RWPE1 (cell line): Measurements from ENCODE around the gene ATP6V1B1.

Experiments
- CTCF ChIA-PET: fragments of 350-600 bp; sonication (Branson Sonifier 250); formaldehyde crosslinking; extraction: SDS; loops from one replicate; lab custom pipeline; 2021; lab: Yijun Ruan, JAX
- POLR2A ChIA-PET: fragments of 400-600 bp; formaldehyde crosslinking; extraction: SDS; loops from one replicate; lab custom pipeline; 2020; ENCODE audit warnings: antibody characterized with exemption; ENCODE audit not compliant: low non-redundant PET; lab: Yijun Ruan, JAX
- DNase-seq: peaks from one replicate; pipeline ENCODE4 v3.0.0; 2012; ENCODE audit warnings: low spot score
- H3K27ac ChIP-seq: fragments of 450-650 bp; 2 replicates; pipeline ENCODE4 v1.5.1; 2017
- TF ChIP-seq, protein P1 (sequence below): fragments of 450-650 bp; conservative IDR thresholded peaks from 2 replicates; pipeline ENCODE4 v1.5.1; 2017; ENCODE audit warnings: low read depth, mild to moderate bottlenecking

Gene ATP6V1B1

DNA sequence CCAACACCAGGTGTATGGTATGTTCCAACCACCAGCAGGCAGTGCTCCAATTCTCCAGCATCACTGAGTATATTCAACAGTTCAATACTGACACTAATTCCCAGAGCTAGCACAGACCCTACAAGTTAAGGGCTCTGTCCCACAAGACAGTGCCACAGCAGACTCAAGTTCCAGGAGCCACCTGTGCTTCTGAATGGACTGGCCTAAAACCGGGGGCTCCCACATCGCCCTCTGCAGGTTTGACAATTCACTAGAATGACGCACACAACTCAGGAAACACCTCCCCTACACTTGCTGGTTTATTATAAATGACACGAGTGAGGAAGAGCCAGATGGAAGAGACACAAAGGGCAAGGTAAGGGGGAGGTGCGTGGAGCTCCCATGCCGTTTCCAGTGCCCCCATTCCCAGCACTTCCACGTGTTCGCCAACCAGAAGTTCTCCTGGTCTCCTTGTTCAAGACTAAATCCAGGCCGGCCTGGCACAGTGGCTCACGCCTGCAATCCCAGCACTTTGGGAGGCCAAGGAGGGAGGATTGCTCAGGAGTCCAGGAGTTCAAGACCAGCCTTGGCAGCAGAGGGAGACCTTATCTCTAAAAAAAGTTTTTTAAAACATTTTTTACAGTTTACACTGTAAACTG, 12.2 kb upstream of the ATP6V1B1 start:
- H3K27ac ChIP-seq: no peak overlapping the region
- DNase-seq: no peak
- TF ChIP-seq, protein P1, sequence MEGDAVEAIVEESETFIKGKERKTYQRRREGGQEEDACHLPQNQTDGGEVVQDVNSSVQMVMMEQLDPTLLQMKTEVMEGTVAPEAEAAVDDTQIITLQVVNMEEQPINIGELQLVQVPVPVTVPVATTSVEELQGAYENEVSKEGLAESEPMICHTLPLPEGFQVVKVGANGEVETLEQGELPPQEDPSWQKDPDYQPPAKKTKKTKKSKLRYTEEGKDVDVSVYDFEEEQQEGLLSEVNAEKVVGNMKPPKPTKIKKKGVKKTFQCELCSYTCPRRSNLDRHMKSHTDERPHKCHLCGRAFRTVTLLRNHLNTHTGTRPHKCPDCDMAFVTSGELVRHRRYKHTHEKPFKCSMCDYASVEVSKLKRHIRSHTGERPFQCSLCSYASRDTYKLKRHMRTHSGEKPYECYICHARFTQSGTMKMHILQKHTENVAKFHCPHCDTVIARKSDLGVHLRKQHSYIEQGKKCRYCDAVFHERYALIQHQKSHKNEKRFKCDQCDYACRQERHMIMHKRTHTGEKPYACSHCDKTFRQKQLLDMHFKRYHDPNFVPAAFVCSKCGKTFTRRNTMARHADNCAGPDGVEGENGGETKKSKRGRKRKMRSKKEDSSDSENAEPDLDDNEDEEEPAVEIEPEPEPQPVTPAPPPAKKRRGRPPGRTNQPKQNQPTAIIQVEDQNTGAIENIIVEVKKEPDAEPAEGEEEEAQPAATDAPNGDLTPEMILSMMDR: no peak
- ChIA-PET POLR2A (no interaction called here), CTCF (no interaction called here)

DNA sequence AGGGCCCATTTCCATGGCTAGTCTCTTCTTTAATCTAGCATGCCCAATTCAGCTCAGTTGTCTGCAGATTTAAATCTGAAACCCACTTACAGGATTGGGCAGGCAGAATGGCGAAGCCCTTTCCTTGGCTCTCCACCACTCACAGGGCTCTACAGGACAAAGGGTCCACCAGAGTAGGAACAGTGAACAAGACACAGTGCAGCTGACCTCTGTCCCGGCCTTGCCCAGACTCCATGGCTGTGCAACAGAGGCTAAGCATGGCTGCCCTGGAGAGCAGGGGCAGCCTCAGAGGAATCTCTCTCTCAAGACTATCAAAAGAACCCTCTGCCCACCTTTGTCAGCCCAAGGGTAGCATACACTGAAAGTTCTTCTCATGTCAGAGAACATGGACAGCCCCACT, 9.7 kb upstream of the ATP6V1B1 start:
- ChIA-PET POLR2A (no interaction called here), CTCF (interaction anchor here (0.7 kb wide), 1 partner anchor 64 kb away, joined by 3 read pairs; no protein-coding TSS in a partner anchor)
- no peak for DNase-seq
- no peak overlapping the region for H3K27ac ChIP-seq
- TF ChIP-seq, protein P1: no peak

DNA sequence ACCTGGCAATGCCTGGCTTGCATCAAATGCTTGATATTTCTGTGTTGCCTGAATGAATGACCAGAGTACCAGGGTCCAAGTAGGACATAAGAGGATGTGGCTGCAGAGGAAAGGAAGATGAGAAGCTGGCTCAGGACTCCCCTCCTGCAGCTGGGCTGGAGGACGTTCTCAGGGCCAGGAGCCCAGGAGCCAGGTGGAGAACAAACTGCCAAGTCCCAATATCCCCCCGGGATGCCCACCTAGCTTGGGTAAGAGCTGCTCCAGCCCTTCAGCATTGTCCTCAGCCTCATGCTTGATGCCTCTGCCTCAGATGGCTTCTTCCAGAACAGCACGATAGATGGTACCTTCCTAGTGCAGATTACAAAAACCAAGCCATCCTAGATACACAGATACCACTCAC, 8.6 kb upstream of the ATP6V1B1 start:
- DNase-seq: no peak
- CTCF ChIA-PET: no interaction called here
- POLR2A ChIA-PET: no interaction called here
- TF ChIP-seq, protein P1: no peak
- H3K27ac ChIP-seq: no peak overlapping the region

DNA sequence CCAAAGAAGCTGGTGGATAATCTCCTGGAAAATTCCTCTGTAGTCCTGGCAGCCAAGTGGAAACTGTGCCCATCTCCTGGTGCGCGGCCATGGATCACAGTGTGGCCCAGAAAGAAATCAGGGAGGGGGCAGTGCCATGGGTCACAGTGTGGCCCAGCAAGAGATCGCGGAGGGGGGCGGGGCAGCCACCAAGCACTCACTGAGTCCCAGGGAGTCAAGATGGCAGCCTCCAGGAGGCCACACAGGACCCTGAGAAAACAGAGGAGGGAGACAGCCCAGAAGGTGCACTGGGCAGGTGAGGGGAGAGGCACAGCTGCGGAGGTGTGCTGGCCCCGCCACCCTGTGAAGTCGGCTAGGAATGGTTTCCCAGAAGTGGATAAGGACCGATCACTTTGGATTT, 8.1 kb upstream of the ATP6V1B1 start:
- POLR2A ChIA-PET: no interaction called here
- CTCF ChIA-PET: no interaction called here
- TF ChIP-seq, protein P1: no peak
- no peak for DNase-seq
- no peak overlapping the region for H3K27ac ChIP-seq

DNA sequence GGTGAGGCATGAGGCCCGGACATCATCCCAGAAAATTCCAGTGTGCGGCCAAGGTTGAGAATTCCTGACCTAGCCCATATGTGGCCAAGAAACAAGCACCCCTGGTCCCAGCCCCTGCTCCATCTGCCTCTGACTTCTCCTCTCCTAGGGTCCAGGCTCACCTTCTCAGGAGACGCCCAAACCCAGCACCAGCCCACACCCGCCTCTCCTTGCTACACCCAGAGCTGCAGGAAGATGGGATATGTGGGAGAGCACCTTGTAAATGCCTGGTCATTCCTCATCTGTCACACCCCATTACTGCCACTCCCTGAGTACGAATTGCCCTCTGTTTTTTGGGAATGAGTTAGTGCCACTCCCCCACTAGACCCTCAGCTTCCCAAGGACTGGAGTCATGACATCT, 7.3 kb upstream of the ATP6V1B1 start:
- TF ChIP-seq, protein P1: no peak

DNA sequence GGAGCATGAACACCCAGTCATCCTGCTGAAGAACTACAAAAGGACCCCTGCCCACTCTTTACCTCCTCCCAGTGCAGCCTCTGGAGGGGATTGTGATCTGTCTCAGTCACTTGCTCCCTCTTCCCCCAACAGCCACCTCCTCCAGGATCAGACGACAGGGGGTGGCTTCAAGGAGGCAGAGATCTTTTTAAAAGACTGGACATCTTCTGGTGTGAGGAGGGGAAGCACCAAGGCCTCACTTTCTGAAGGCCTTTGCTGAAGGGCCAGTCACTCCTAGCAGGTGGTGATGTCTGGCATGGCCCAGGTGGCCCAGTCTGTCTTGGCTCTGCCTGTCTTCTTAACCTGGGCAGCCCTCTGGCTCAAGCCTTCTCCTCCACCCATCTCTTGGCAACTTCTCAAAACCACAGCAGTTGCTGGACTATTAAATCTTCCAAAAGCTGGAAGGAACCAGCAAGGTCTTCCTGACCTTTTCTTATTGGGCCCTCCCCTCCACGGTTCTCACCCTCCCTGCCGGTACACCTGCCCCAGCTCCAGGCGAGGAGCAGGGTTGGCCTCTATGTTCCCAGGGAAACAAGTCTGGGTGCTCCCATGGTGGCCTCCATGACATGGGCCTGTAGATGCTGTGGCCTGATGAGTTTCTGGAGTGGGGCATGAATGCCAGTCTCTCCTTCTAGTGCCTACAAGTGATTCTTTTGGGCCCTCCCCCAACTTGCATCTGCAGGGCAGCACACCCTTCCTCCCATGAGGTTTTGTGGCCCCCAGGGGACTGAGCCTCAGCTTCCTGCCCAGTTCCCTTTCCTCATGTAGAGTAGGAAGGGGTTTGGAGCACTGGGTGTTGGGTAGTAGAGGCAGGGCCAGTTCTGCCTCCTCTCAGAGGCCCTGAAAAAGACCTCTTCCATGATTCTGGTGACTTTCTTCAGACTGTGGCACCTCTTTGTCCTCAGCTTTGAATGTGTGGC, 5.0 kb upstream of the ATP6V1B1 start:
- ChIA-PET CTCF (no interaction called here), POLR2A (no interaction called here)
- TF ChIP-seq, protein P1: no peak
- no peak overlapping the region for H3K27ac ChIP-seq
- DNase-seq: no peak

More for the DNA sequence above, 7.3 kb upstream of the ATP6V1B1 start:
- ChIA-PET CTCF (interaction anchor here (0.5 kb wide), 1 partner anchor 56 kb away, joined by 3 read pairs; no protein-coding TSS in a partner anchor), POLR2A (no interaction called here)
- H3K27ac ChIP-seq: no peak overlapping the region
- DNase-seq: no peak
